ENCODE data around the gene NTM.

DNA sequence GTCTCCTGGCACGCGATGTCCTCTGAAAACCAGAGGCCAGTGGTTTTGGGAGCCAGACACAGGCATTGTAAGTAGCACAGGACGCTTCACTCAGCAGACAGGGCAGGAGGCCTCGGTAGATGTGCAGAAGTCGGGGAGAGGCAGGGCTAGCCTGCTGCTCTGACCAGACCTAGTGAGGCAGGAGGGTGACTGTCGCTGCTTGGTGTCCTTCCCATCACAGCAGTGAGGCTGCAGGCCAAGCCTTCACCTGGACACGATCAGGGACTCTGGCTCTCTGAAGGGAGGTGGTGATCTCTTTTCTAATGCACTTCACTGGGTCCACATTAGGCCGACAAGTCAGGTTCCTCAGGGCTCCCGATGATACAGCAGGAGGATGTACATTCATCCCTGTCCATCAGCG, 583.7 kb downstream of the NTM start:
- TF ChIP-seq EZH2 (IDR thresholded peaks at IDR 0.05; ENCODE audit: insufficient read depth, poor library complexity, severe bottlenecking) = no peak
- TF ChIP-seq EZH2phosphoT487 (IDR thresholded peaks at IDR 0.05; ENCODE audit: insufficient read depth, low read depth) = no peak

Data from GM23248 (cell line).